GM19240 (cell line): ENCODE data around the gene METRN.

Source experiments
- DNase-seq: peaks from one replicate; pipeline ENCODE4 v3.0.0; 2011; ENCODE audit warnings: low spot score; ENCODE audit not compliant: insufficient read length

Gene METRN

GRCh38 chr16:677316-678190 is 37.4 kb upstream of the METRN start:
- no peak for DNase-seq

DNA sequence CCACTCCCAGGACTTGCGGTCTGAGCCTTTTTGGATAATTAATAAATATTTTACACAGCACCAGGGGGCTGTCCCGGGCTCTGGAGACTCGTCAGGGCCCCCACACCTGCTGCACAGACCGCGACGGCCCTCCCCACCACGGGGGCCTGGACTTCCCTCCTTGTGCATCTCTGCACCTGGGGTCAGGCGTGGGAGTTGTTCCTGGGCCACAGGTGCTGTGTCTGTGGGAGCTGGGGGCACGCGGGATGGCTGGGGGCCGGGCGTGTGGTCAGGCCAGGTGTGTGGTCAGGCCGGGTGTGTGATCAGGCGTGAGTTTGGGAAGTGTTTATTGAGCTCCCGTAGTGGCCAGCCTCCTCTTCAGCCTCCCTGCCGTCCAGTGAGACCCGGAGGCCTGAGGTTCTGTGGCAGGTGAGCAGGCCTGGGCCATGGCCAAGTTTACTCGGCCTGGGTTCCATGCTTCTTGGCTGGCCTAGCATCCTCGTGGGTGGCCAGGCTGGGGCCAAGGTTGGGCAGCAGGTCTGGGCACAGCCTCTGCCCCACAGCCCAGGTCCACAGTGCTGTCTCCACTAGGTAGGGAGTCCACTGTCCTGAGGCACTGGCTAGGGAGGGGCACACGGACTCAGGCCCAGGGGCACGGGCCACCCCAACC is 36.6 kb upstream of the METRN start:
- DNase-seq, result no peak

- DNase-seq, result no peak
These were observed 35.8 kb upstream of the METRN start for GRCh38 chr16:678858-679813.

DNA sequence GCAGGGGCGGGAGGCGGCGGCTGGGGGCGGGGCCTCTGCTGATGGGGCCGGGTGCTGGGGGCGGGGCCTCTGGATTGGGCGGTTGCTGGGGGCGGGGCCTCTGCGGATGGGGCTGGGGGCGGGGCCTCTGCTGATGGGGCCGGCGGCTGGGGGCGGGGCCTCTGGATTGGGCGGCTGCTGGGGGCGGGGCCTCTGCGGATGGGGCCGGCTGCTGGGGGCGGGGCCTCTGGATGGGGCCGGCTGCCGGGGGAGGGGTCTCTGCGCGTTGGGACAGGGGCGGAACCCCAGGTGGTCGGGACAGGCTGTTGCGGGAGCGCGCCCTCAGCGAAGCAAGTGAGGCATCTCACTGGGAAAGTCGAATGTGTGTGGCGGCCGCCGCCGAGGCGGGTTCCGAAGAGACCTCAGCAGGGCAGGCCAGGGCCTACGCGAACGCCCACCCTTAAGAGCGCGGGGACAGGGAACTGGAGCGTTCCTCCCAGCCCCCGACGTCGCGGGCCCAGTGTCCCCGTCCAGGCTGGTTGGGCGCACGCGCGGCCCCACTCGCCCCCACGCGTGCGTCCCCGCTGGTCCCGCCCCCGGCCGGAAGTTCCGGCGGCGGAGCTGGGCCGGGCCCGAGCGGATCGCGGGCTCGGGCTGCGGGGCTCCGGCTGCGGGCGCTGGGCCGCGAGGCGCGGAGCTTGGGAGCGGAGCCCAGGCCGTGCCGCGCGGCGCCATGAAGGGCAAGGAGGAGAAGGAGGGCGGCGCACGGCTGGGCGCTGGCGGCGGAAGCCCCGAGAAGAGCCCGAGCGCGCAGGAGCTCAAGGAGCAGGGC is 34.9 kb upstream of the METRN start, which contains the start of gene STUB1:
Gene STUB1, plus strand, starts transcription at position 597 of the 811 bp plus-strand sequence. Its CDS starts 116 bp downstream, at position 713.
- DNase-seq, result peak; percentile 67

DNA sequence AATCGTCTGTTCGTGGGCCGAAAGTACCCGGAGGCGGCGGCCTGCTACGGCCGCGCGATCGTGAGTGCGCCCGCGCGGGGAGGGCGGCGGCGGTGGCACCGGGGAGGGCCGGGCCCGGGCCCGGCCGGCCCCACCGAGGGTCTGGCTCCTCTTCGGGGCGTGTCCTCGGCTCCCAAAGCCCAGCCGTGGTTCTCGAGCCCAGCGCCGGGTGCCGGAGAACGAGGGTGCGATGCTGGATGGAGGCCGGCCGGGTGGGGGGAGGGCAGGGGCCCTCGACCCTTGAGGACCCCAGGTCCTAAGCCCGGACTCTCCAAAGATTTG is 34.3 kb upstream of the METRN start:
- DNase-seq, result no peak

- no peak for DNase-seq
These were observed 33.8 kb upstream of the METRN start for GRCh38 chr16:680967-681745.

GRCh38 chr16:681746-682427 is 33.0 kb upstream of the METRN start:
- DNase-seq, result no peak

DNA sequence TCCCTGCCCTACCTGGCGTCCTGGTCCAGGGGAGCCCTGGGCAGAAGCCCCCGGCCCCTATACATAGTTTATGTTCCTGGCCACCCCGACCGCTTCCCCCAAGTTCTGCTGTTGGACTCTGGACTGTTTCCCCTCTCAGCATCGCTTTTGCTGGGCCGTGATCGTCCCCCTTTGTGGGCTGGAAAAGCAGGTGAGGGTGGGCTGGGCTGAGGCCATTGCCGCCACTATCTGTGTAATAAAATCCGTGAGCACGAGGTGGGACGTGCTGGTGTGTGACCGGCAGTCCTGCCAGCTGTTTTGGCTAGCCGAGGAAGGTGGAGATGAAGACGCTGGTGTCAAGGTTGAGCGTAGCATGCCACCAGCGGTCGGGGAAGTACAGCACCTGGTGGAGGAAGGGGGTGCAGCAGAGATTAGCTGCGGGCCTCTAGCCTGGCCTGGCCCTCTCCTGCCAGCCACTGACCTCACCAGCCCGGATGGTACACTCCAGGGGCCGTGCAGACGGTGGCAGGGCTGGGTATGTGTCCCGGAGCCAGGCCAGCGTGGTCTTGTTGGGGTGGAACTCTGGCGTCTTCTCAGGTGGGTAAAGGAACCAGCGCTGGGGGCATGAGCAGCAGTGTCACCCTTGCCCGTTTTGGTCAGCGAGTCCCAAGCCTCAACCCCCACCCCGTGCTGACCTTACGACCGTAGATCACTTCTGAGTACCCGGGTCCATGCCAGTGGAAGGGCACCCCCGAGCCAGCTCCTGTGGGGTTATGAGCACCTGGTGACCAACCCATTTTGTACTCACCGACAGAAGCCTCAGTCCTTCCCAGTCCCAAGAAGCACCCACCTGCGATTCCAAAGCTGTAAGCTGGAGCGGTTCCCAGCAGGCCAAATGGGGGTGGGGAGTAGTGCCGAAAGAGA is 32.2 kb upstream of the METRN start:
- no peak for DNase-seq

DNA sequence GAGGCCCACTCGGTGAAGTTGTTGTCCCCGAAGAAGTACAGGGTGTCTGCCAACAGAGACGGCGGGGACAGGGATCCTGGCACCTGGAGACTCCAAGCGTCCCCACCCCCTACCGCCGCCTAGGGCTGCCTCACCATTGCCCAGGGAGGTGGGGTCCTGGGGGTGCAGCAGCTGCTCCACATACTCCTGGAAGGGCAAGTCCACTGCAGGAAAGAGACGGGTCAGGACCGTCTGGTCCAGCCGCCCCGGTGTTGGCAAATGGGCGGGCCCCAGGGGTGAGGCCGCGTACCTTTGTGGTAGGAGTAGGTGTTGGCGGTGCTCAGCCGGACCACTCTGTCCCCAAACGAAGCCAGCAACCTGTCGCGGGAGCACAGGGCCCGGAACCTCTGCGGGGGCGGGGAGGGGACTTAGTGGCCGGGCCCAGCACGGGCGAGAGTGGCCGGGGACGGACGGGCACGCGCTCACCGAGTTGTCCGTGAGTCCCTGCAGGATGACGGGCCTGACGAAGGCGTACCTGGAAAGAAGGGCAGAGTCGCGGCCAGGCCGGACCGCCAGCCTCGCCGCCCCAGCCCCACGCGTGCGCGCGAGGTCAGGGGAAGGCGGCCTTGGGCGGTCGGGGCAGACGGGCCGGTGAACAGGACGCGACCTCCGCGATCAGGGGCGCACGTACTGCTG is 31.4 kb upstream of the METRN start:
- DNase-seq, result no peak

DNA sequence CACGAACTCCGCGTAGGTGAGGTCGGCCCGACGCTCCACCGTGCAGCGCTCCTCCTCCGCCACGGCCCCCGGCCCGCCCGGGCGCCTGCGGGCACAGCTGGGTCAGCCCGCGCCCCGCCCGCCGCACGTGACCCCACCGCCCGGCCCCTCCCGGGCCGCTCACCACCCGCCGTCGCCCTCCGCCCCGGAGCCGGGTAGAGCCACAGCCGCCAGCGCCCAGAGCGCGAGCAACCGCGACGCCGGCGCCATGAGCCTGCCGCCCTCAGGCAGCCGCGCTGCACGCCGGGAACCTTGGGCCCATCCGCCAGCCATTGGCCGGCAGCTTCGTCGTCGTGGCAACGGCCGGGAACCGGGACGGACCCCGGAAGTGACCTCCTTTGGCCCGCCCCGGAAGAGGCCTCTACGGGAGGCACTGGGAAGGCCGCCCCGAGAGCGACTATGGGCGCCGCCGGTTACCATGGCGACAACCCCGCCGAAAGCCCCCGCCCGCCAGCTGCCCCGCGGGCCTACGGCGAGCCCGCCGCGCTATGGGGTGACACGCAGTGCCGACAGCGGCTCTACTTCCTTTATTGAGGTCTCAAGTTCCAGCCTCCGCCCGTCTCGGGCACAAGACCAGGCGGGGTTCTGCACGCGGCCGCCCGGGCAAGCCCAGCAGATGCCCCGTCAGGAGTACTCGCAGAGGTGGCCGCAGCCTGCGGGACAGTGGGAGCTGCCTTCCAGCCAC is 30.7 kb upstream of the METRN start, which contains the start of gene JMJD8:
Gene JMJD8, minus strand, starts transcription at position 264 of the 724 bp plus-strand sequence. Its CDS starts 15 bp downstream, at position 249.
- peak; percentile 99 for DNase-seq

GRCh38 chr16:684961-685696 is 29.8 kb upstream of the METRN start:
- DNase-seq, result no peak

DNA sequence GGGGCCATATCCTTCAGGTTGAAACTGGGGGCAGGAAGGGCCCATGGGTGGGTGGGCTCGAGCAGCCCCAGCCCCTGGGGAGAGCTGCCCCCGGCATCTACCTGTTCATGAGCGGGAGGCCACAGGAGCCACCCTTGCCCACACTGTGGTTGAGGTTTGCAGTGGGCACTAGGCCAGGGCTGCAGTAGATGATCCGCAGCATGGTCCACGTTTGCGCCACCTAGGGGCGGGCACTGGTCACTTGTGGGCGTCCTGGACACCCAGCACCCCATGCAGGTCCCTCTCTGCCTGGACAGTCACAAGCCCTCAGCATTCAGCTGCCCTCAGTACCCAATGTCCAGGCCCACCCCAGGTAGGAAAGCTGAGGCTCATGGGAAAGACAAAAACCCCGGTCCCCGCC is 29.0 kb upstream of the METRN start:
- no peak for DNase-seq

DNA sequence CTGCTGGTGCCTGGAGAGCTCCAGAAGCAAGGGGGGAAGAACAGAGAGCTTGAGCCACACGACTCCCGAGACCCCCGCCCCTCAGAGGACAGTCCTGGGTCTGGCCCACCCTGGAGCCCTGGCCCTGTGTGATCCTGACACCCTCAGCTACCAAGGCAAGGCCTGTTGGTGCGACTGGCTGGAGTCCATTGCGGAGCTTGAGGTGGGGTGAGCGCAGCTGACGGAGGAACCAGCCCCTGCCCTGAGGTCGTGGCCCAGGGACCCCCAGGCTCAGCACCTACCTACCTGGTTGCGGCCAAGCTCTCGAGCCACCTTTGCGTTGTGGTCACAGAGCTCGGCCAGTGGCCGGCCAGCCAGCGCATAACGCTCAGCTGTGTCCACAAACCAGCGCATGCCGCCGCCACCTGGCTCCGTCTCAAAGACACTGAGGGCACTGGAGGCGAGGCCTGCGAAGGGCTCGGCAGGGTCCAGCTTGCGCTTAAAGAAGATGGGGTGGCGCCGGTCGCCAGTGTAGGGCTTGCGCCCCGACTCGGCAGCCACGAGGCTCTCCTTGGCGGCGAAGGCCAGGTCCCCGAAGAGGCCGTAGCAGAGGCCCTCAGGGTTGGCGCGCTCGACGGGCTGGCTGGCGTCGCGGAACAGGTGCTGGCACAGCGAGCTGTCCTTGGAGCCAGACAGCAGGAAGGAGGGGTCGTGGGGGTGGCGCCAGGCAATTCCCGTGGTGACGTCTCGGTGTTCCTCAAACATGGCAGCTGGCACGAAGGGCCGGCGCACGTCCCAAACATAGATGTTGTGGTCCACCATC is 28.3 kb upstream of the METRN start:
- no peak for DNase-seq

- DNase-seq, result no peak
These were observed 27.4 kb upstream of the METRN start for GRCh38 chr16:687499-687898.

GRCh38 chr16:689175-689897 is 25.6 kb upstream of the METRN start:
- DNase-seq, result no peak
